Measurements from ENCODE around the gene MFRP.

GRCh38 chr11:119377961-119378667 is 31.6 kb upstream of the MFRP start:
- no peak for TF ChIP-seq CTCF (IDR thresholded peaks at IDR 0.05)
- TF ChIP-seq POLR2A (IDR thresholded peaks at IDR 0.05) = no peak

Data from testis (tissue), 2 donors.